Stimulated activated CD4-positive, alpha-beta T cell treated with anti-CD3 and anti-CD28 coated beads, TNF-alpha, amount 100 ng/mL, for 1 hour (primary cell): Measurements from ENCODE around the gene CHCHD10.

ENCODE experiments used
- DNase-seq, 3 donors: peaks; one replicate each; pipeline ENCODE4 v3.0.0-alpha.2; 2020; ENCODE audit warnings: low read depth in 3 of 3, low spot score in 1 of 3

Gene CHCHD10

DNA sequence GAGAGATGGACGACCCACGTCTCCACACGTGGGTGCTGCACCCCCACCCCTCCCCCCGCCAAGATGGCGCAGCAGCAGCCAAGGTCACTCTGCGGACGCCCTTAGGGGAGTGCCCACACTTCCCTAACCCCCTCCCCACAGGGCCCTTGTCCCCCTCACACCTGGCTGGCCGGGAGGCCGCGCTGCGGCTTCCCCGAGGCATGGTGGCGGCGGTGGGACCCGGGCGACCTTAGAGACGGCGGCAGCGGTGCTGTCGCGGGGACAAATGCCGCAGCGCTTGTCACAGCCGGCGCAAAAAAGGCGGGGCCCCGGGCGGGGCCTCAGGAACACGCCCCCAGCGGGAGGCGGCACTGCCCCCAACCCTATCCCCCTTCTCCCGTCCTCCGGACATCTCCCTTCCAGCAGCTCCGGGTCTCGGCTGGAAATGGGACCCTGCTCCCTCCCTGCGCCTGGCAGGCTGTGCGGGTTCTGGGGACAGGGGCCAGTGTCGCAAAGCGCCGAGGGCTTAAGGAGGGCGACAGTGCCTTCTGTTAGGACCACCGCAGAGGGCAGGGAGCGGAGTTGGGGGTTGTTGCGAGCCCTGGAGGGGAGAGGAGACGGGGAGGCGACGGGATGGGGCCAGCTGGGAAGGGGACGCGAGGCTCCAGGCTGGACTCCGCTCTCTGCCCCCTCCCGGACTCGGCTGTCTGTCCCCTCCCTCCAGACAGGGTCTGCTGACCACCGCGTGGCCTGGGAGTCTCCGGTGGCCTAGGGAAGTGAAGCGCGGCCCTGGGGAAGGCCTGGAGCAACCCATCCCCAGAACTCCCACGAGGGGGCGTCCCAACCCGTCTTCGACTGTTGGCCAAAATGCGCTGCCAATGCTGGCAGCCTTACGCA lies at the start of gene CHCHD10:
TSS of gene CHCHD10 (minus strand) at position 300 of the 876 bp plus-strand sequence. CDS start at position 202, 98 bp downstream.
- DNase-seq: peak in 2 of 3 donors; percentile 50 to 70

GRCh38 chr22:23817146-23817545 lies 49.4 kb upstream of the CHCHD10 start:
- no peak for DNase-seq

GRCh38 chr22:23816156-23816976 lies 48.6 kb upstream of the CHCHD10 start:
- DNase-seq: no peak

DNA sequence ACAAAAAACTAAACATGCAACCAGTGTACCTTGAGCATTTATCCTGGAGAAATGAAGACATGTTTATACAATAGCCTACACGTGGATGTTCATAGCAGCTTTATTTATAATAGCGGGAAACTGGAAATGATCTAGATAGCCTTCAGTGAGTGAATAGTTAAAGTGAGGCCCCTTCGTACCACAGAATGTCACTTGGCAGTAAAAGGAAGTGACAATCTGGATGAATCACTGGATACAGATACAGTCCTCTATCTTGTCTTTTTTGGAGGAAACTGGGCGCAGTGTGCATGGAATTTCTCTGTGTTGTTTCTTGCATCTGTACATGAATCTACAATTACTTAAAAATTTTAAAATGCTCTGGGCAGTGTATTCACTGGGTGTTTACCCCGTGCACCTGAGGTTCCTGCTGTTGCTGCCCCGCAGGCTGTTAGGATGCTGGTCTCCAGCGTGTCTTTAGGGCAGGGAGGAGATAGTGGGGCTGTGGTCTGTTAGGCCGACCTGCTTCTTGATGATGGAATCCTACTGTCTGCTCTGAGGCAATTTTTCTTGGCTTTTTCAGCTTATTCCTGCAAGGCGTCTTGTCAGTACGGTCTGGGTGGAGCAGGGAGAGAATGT lies 47.9 kb upstream of the CHCHD10 start:
- DNase-seq: no peak

DNA sequence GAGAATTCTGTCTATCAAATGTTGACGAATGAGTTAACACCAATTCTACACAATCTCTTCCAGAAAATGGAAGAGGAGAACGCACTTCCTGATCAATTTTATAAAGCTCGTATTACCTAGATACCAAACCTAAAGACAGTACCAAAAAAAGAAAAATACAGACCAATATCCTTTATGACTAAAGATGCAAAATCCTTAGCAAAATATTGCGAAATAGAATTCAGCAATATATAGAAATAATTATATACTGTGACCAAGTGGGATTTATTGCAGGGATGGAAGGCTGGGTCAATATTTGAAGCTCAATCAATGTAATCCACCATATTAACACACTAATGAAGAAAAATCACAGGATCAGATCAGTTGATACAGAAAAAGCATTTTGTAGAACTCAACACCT lies 44.6 kb upstream of the CHCHD10 start:
- DNase-seq: no peak

GRCh38 chr22:23806837-23807236 lies 39.1 kb upstream of the CHCHD10 start:
- DNase-seq: no peak

DNA sequence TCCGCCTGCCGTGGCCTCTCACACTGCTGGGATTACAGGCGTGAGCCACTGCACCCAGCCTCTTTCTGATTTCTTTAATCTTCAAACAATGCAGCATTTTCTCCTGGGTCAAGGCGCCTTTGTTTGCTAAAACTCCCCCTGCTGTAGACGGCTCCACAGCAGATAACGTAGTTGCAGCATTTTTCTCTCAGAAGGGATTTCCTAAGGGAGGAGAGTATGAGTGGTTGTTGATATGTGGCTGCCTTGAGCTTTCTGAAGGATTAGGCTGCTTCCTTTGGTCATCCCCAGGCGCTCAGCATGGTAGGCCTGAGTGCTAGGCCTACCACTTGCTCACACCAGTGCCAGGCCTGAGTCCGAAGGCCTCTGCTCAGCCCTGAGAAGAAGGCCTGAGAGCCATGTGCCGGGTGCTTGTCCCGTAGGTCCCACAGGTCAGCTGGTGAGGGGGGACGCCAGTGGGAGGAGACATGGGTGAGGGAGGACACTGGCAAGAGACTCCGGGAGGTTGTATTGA lies 37.1 kb upstream of the CHCHD10 start:
- DNase-seq: no peak

- no peak for DNase-seq
Observed at GRCh38 chr22:23803001-23803819, 35.4 kb upstream of the CHCHD10 start.

DNA sequence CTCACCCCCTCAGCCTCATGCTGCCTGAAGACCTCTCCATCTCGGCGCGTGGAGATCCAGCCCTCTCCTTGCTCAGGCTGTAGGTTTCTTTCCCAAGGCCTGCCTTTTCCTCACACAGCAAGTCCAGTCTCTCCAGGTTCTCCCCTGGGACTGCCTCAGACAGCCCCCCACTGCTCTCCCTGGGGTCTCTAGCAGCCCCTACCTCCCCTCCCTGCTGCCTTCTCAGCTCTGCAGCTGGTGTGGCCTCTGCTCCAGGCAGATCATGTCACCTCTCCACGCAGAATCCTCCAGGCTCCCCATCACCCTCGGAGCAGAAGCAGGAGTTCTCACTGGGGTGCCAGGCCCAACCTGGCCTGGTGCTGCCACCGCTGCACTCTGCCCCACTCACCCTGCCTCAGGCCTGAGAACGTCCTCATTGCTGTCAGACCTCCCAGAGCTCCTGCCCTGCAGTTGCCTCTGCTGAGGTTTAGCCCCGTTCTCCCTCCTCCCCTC lies 34.2 kb upstream of the CHCHD10 start:
- DNase-seq: no peak

- no peak for DNase-seq
Observed at GRCh38 chr22:23801238-23801821, 33.6 kb upstream of the CHCHD10 start.

- no peak for DNase-seq
Observed at GRCh38 chr22:23800297-23801237, 32.8 kb upstream of the CHCHD10 start.

DNA sequence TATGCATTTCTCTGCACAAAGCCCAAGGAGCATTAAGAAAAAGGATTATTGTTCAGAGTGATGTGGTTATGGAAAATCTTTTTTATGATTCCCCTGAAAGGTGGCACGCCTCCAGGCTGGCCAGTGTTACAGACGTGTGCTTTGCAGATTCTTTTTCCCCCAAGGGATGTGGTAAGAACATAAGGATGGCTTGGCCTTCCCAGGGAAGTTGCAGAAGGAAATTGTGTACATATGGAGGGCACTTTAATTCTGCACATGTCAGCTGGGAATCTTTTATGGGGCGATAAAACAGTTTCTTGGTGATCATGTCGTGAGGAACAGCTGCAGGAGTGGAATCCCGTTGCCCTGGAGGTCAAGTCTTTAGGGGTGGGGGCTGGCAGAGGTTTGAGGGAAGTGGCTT lies 28.7 kb upstream of the CHCHD10 start:
- no peak for DNase-seq

DNA sequence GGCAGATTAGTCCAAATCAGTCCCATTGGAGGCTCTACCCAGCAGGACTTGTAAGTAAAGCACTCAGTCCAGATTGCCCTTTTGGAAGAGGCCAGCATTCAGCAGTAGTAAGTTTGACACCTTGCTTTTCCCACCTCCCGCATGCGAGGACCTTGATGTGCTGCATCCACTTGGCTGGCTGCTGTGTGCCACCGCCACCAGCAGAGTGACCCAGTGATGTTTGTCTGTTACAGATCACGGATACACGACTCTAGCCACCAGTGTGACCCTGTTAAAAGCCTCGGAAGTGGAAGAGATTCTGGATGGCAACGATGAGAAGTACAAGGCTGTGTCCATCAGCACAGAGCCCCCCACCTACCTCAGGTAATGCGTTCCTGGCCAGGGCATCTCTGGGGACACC lies 25.6 kb upstream of the CHCHD10 start:
- no peak for DNase-seq

DNA sequence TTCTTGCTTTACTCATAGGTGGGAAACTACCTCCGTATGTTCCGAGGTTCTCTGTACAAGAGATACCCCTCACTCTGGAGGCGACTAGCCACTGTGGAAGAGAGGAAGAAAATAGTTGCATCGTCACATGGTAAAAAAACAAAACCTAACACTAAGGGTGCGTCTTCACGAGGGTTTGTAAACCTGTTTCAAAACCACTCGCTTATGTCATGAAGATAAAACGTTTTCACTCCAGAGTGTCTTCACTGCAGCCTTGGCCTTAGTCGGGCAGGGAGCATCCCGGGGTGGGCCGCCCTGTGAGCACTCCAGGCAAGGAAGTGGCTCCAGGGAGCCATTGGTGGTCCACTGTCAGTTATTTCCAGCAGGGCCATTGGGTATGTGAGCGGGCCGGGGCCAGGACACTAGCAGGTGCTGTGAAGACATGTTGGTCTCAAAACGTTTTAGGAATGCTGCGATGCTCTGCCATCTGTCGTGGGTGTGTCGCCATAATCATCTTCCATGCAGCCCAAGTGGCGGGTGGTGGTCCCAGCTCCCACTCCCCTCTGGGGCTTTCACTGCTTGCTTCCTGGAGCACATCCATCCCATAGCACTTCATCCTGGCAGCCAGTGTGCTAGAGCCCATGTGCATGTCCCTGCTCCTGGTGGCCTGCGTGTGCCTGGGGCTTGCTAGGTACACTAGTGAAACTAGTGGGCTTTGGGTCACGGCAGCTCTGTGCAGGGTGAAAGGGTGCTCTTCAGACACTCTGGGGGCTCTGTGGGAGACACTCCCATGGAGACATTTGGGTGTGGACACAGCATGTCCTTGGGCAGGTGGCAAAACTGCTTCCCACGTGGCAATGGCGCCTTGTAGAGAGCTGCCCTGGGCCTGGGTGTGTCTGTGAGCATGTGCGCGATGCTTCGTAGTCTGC lies 24.2 kb upstream of the CHCHD10 start:
- no peak for DNase-seq

DNA sequence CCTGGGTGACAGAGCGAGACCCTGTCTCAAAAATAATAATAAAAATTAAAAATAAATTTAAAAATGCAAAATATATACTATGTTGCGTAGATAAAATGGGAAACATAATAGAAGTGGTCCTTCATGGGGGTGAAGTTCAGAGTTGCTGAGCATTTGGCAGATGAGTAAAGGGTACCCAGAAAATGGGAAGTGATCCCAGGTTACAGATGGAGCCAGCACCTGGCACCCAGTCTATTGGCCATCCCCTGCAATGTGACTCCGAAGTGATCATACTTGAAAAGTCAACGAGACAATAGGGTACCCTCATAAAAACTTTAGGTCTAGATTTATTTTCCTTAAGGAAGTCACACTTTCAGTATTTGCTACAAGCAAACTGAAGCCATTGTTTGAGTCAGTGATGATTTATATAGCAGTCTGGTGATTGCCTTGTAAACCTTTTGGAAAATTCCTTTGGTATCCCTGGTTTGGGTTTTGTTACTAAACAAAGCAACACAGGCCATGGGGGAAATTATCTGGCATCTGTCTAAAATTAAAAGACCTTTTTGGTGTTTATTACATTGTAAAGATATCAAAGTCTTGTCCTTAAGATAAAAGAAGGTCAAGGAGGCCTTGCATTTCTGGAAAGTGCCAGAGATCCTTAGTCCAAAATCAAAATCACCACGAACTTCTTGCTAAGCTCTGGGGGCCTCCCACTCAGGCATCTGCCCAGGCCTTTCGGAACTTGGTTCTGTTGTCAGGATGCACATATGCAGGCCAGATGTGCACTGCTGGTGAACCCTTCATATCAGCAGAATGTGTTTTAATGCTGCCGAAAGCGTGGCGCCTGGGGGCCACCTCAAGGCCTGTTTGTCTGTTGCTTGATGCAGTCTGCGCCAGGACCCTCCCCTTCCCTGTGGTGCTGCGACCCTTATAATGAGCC lies 23.3 kb upstream of the CHCHD10 start:
- no peak for DNase-seq

DNA sequence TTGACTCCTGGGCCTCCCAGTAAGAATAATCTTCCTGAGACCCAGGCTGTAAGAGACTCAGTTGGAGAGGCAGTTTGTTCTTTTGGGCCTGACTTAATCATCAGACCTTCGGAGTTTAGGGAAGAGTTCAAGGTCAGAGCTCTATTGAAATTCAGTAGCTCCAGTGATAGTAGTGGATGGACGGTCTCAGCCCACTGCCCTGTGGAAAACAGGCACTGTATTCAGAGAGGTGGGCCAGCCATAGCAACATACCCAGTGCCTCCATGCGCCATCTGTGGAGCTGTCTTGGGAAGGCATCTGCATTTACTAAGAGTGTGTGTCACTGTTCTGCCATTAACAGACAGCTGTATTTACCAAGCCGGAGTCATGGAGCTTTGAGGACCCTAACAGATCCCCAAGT lies 21.9 kb upstream of the CHCHD10 start:
- no peak for DNase-seq

- DNase-seq: no peak
Observed at GRCh38 chr22:23789121-23789520, 21.3 kb upstream of the CHCHD10 start.
